Type B pancreatic cell (in vitro differentiated cells): ENCODE measurements around the gene FEZ2. TPM values are rescaled to one million over a fixed set of nuclear protein-coding genes. Genes with fewer than 3 reads are reported as not detected.

Experiments used
- DNase-seq: peaks from one replicate; pipeline ENCODE4 v3.0.0; 2021; ENCODE audit warnings: mixed read lengths; ENCODE audit not compliant: unreplicated experiment; ENCODE audit errors: extremely low spot score
- H3K27ac Mint-ChIP-seq: 2 replicates; pipeline ENCODE4 v1.8.0; 2021; ENCODE audit warnings: mild to moderate bottlenecking, mixed read lengths
- H3K27me3 Mint-ChIP-seq: 2 replicates; pipeline ENCODE4 v1.8.0; 2021; ENCODE audit warnings: mixed read lengths
- H3K36me3 Mint-ChIP-seq: 2 replicates; pipeline ENCODE4 v1.8.0; 2021; ENCODE audit warnings: mixed read lengths
- H3K4me1 Mint-ChIP-seq: one replicate; pipeline ENCODE4 v1.8.0; 2021; ENCODE audit warnings: mixed read lengths; ENCODE audit not compliant: unreplicated experiment
- H3K4me3 Mint-ChIP-seq: 2 replicates; pipeline ENCODE4 v1.8.0; 2021; ENCODE audit warnings: mild to moderate bottlenecking, mixed read lengths
- H3K9me3 Mint-ChIP-seq: 2 replicates; pipeline ENCODE4 v1.8.0; 2021; ENCODE audit warnings: mixed read lengths
- CTCF ChIP-seq: fragments of 200-600 bp; sonication (generic); conservative IDR thresholded peaks from 2 replicates; pipeline ENCODE4 v1.5.0; 2021; ENCODE audit warnings: antibody characterized with exemption, mild to moderate bottlenecking
- total RNA-seq: library from RNA; stranded (reverse); gene quantifications from 2 replicates; pipeline ENCODE4 v1.2.1, GENCODE V29; 2021; ENCODE audit warnings: low replicate concordance

The FEZ2 gene
- total RNA-seq, 1 donor from 2014 or later = 34.4 TPM

- no peaks in the 10 kb centered on the region for H3K9me3 Mint-ChIP-seq
- H3K4me3 Mint-ChIP-seq = peak overlapping the region; percentile 94
- peaks cover 24% of the 10 kb centered on the region for H3K36me3 Mint-ChIP-seq
- peaks cover 34% of the 10 kb centered on the region for H3K4me1 Mint-ChIP-seq
- no peak for DNase-seq
- H3K27me3 Mint-ChIP-seq = no peaks in the 10 kb centered on the region
- H3K27ac Mint-ChIP-seq = peak overlapping the region; percentile 73
- TF ChIP-seq CTCF = no peak
Observed at GRCh38 chr2:36597003-36597531, 901 bp downstream of the FEZ2 start.

- H3K4me3 Mint-ChIP-seq = peak overlapping the region; percentile 94
- no peak for TF ChIP-seq CTCF
- peaks cover 39% of the 10 kb centered on the region for H3K4me1 Mint-ChIP-seq
- H3K27ac Mint-ChIP-seq = peak overlapping the region; percentile 73
- no peaks in the 10 kb centered on the region for H3K27me3 Mint-ChIP-seq
- H3K9me3 Mint-ChIP-seq = no peaks in the 10 kb centered on the region
- no peak for DNase-seq
- H3K36me3 Mint-ChIP-seq = peaks cover 27% of the 10 kb centered on the region
Observed at GRCh38 chr2:36596397-36596796, 1.6 kb downstream of the FEZ2 start.

GRCh38 chr2:36594849-36595248 is 3.1 kb downstream of the FEZ2 start:
- Mint-ChIP-seq H3K4me3 (peak overlapping the region; percentile 94), H3K27ac (no peak overlapping the region), H3K36me3 (peaks cover 33% of the 10 kb centered on the region), H3K4me1 (peaks cover 39% of the 10 kb centered on the region), H3K9me3 (no peaks in the 10 kb centered on the region), H3K27me3 (no peaks in the 10 kb centered on the region)
- TF ChIP-seq CTCF = no peak
- DNase-seq = no peak

- no peak for TF ChIP-seq CTCF
- H3K9me3 Mint-ChIP-seq = no peaks in the 10 kb centered on the region
- H3K27me3 Mint-ChIP-seq = no peaks in the 10 kb centered on the region
- no peak overlapping the region for H3K27ac Mint-ChIP-seq
- H3K4me1 Mint-ChIP-seq = peaks cover 10% of the 10 kb centered on the region
- H3K36me3 Mint-ChIP-seq = peaks cover 51% of the 10 kb centered on the region
- H3K4me3 Mint-ChIP-seq = no peak overlapping the region
- DNase-seq = no peak
Observed at GRCh38 chr2:36589230-36589630, 8.7 kb downstream of the FEZ2 start.

- Mint-ChIP-seq H3K4me3 (no peak overlapping the region), H3K4me1 (peaks cover 5% of the 10 kb centered on the region), H3K9me3 (no peaks in the 10 kb centered on the region), H3K27ac (no peak overlapping the region), H3K27me3 (no peaks in the 10 kb centered on the region), H3K36me3 (peaks cover 58% of the 10 kb centered on the region)
- no peak for DNase-seq
- TF ChIP-seq CTCF = no peak
Observed at GRCh38 chr2:36587556-36587955, 10.4 kb downstream of the FEZ2 start.

- no peaks in the 10 kb centered on the region for H3K9me3 Mint-ChIP-seq
- H3K27ac Mint-ChIP-seq = no peak overlapping the region
- no peak overlapping the region for H3K4me3 Mint-ChIP-seq
- H3K36me3 Mint-ChIP-seq = peaks cover 62% of the 10 kb centered on the region
- no peaks in the 10 kb centered on the region for H3K27me3 Mint-ChIP-seq
- H3K4me1 Mint-ChIP-seq = peaks cover 5% of the 10 kb centered on the region
- no peak for DNase-seq
- TF ChIP-seq CTCF = no peak
Observed at GRCh38 chr2:36587101-36587500, 10.9 kb downstream of the FEZ2 start.
